Memory B cell (primary cell): ENCODE results near the gene HS3ST2.
"Not testable (repeated sequence)": the region's sequence is repeated elsewhere in the genome, so short reads cannot be mapped to it uniquely, and the experiment has no call there.

Source experiments
- ATAC-seq: fragments of 150-1000 bp; cut with Tn5 transposase; 2 replicates; pipeline ENCODE4 v1.10.0; 2021; ENCODE audit warnings: low read depth, mild to moderate bottlenecking, moderate library complexity
- DNase-seq, 2 donors: peaks; one replicate each; pipeline ENCODE4 v3.0.0; 2022; ENCODE audit warnings: low spot score in 2 of 2
- H3K27ac Mint-ChIP-seq: one replicate; pipeline ENCODE4 v1.8.0; 2022; ENCODE audit warnings: mild to moderate bottlenecking, moderate library complexity, mixed read lengths
- H3K27me3 Mint-ChIP-seq: one replicate; pipeline ENCODE4 v1.8.0; 2022; ENCODE audit warnings: mixed read lengths
- H3K36me3 Mint-ChIP-seq: one replicate; pipeline ENCODE4 v1.8.0; 2022; ENCODE audit warnings: mild to moderate bottlenecking, mixed read lengths
- H3K4me1 Mint-ChIP-seq: one replicate; pipeline ENCODE4 v1.8.0; 2022; ENCODE audit warnings: mixed read lengths
- H3K4me3 Mint-ChIP-seq: one replicate; pipeline ENCODE4 v1.8.0; 2022; ENCODE audit warnings: mild to moderate bottlenecking, moderate library complexity, mixed read lengths
- H3K9me3 Mint-ChIP-seq: one replicate; pipeline ENCODE4 v1.8.0; 2022; ENCODE audit warnings: mixed read lengths

HS3ST2 gene

DNA sequence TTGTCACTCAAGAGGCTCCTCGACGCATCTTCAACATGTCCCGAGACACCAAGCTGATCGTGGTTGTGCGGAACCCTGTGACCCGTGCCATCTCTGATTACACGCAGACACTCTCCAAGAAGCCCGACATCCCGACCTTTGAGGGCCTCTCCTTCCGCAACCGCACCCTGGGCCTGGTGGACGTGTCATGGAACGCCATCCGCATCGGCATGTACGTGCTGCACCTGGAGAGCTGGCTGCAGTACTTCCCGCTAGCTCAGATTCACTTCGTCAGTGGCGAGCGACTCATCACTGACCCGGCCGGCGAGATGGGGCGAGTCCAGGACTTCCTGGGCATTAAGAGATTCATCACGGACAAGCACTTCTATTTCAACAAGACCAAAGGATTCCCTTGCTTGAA, 101.0 kb downstream of the HS3ST2 start:
- DNase-seq (no peak), ATAC-seq (no peak)
- Mint-ChIP-seq H3K36me3 (peaks cover 2% of the 10 kb centered on the region), H3K4me1 (no peaks in the 10 kb centered on the region), H3K4me3 (no peak overlapping the region), H3K27me3 (peaks cover 5% of the 10 kb centered on the region), H3K9me3 (no peaks in the 10 kb centered on the region), H3K27ac (no peak overlapping the region)

DNA sequence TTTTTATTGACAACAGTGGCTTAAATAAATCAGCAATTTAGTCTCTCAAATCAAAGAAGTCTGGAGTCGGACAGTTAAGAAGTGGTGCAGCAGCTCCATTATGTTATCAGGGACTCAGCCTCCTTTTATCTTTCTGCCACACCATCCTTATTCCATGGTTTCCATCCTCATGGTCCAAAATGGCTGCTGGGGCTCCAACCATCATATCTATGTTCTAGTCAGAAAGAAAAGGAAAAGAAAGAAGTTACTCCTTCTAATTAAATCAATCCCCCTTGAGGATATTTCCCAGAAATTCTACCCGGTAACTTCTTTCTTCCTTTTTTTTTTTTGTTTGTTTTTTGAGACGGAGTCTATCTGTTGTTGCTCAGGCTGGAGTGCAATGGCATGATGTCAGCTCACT, 109.5 kb downstream of the HS3ST2 start:
- Mint-ChIP-seq H3K27ac (no peak overlapping the region), H3K9me3 (no peaks in the 10 kb centered on the region), H3K4me3 (no peak overlapping the region), H3K4me1 (peaks cover 5% of the 10 kb centered on the region), H3K36me3 (no peaks in the 10 kb centered on the region), H3K27me3 (peaks cover 2% of the 10 kb centered on the region)
- DNase-seq (no peak), ATAC-seq (no peak)

GRCh38 chr16:22924492-22924891, 110.5 kb downstream of the HS3ST2 start:
- Mint-ChIP-seq H3K4me1 (peaks cover 5% of the 10 kb centered on the region), H3K27me3 (peaks cover 2% of the 10 kb centered on the region), H3K27ac (no peak overlapping the region), H3K9me3 (no peaks in the 10 kb centered on the region), H3K36me3 (no peaks in the 10 kb centered on the region), H3K4me3 (no peak overlapping the region)
- DNase-seq: no peak
- no peak for ATAC-seq

GRCh38 chr16:22926105-22926751, 112.3 kb downstream of the HS3ST2 start:
- no peaks in the 10 kb centered on the region for H3K9me3 Mint-ChIP-seq
- H3K36me3 Mint-ChIP-seq: no peaks in the 10 kb centered on the region
- DNase-seq (no peak), ATAC-seq (no peak)
- H3K4me3 Mint-ChIP-seq: no peak overlapping the region
- H3K27ac Mint-ChIP-seq: no peak overlapping the region
- H3K4me1 Mint-ChIP-seq: peaks cover 5% of the 10 kb centered on the region
- peaks cover 2% of the 10 kb centered on the region for H3K27me3 Mint-ChIP-seq

- no peak overlapping the region for H3K27ac Mint-ChIP-seq
- ATAC-seq (no peak), DNase-seq (no peak)
- no peak overlapping the region for H3K4me3 Mint-ChIP-seq
- H3K36me3 Mint-ChIP-seq: no peaks in the 10 kb centered on the region
- H3K4me1 Mint-ChIP-seq: peaks cover 8% of the 10 kb centered on the region
- no peaks in the 10 kb centered on the region for H3K9me3 Mint-ChIP-seq
- H3K27me3 Mint-ChIP-seq: peaks cover 2% of the 10 kb centered on the region
These were observed 113.3 kb downstream of the HS3ST2 start for GRCh38 chr16:22927306-22927705.

GRCh38 chr16:22928882-22929435, 115.0 kb downstream of the HS3ST2 start:
- Mint-ChIP-seq H3K4me1 (peaks cover 17% of the 10 kb centered on the region), H3K36me3 (no peaks in the 10 kb centered on the region), H3K27ac (no peak overlapping the region), H3K4me3 (no peak overlapping the region), H3K9me3 (no peaks in the 10 kb centered on the region), H3K27me3 (peaks cover 2% of the 10 kb centered on the region)
- ATAC-seq (no peak), DNase-seq (no peak)

GRCh38 chr16:22929461-22929860, 115.5 kb downstream of the HS3ST2 start:
- no peaks in the 10 kb centered on the region for H3K36me3 Mint-ChIP-seq
- peaks cover 2% of the 10 kb centered on the region for H3K27me3 Mint-ChIP-seq
- ATAC-seq (no peak), DNase-seq (no peak)
- H3K27ac Mint-ChIP-seq: no peak overlapping the region
- H3K4me1 Mint-ChIP-seq: peaks cover 15% of the 10 kb centered on the region
- no peaks in the 10 kb centered on the region for H3K9me3 Mint-ChIP-seq
- no peak overlapping the region for H3K4me3 Mint-ChIP-seq

DNA sequence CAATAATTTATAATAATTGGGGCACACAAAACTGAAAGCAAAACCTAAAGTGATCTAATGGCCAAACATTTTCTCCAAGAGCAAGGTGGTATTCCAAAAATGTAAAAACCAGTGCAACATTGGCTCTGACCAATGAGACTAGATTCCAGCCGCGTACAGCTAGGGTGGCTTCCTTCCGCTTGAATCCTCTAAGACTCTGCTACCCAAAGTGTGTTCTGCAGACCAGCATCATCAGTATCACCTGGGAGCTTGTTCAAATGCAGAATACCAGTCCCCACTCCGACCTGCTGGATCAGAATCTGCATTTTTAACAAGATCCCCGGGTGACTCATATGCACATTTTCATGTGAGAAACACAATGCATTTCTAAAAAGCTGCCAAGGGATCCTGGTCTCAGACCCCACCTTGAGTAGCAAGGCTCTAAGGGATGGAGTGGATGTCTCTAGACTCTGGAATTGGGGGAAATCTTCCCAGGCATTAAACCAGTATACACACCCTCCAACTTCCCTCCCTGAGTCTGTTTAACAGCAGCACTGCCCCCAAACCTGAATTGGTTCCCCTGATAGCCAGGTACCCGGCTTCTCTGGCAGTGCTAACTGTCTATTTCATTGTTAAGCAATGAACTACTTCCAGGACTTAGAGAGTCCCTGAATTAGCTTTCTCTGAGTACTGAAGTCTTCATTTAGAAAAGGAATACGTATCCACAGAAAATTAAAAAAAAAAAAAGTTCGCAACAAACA, 118.2 kb downstream of the HS3ST2 start:
- no peak overlapping the region for H3K27ac Mint-ChIP-seq
- no peaks in the 10 kb centered on the region for H3K36me3 Mint-ChIP-seq
- ATAC-seq: no peak

DNA sequence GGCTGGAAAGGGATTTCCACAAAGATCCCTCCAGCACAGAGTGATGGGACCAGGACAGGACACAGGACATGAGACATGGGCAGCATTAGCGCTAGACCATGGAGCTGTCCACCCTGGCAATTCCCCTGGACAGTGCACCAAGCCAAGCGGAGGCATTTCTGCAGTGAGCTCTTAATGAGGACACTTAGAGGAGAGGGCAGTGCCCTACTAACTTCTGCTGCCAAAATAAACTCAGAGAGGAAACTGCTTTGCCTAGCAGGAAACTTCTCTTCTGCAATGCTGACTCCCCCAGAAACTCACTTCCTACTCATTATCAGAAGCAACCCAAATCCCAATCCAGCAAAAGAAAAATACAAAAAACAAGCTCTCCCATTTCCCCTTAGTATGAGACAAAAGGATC, 119.2 kb downstream of the HS3ST2 start:
- no peaks in the 10 kb centered on the region for H3K9me3 Mint-ChIP-seq
- H3K27me3 Mint-ChIP-seq: no peaks in the 10 kb centered on the region
- peak overlapping the region; percentile 56 for H3K4me3 Mint-ChIP-seq
- peaks cover 29% of the 10 kb centered on the region for H3K4me1 Mint-ChIP-seq
- H3K27ac Mint-ChIP-seq: no peak overlapping the region
- DNase-seq: no peak
- peak; percentile 56 for ATAC-seq
- no peaks in the 10 kb centered on the region for H3K36me3 Mint-ChIP-seq

More for the DNA sequence above, 118.2 kb downstream of the HS3ST2 start:
- no peak for DNase-seq
- H3K9me3 Mint-ChIP-seq: no peaks in the 10 kb centered on the region
- H3K4me1 Mint-ChIP-seq: peaks cover 29% of the 10 kb centered on the region
- H3K27me3 Mint-ChIP-seq: peaks cover 2% of the 10 kb centered on the region
- no peak overlapping the region for H3K4me3 Mint-ChIP-seq

DNA sequence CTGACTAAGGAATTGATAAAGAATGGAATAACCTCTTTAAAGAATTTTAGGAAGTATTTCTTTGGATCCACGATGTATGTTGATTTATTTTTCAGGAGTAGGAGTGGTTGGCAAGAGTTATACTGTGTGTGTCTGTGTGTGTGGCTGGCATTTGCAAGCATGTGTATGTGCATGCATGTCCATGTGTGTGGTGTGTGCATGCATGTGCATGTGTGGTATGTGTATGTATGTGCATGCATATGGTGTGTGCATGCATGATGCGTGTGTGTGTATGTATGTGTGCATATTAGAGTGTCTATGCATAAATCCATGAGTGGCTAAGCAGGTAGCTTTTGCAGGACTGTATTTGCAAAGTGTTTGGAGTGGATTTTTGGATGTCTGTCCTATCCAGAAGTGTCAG, 120.8 kb downstream of the HS3ST2 start:
- Mint-ChIP-seq H3K4me1 (peaks cover 39% of the 10 kb centered on the region), H3K27ac (no peak overlapping the region), H3K27me3 (peaks cover 2% of the 10 kb centered on the region), H3K9me3 (no peaks in the 10 kb centered on the region), H3K4me3 (no peak overlapping the region), H3K36me3 (no peaks in the 10 kb centered on the region)
- no peak for ATAC-seq
- no peak for DNase-seq

GRCh38 chr16:22937169-22937568, 123.2 kb downstream of the HS3ST2 start:
- Mint-ChIP-seq H3K36me3 (no peaks in the 10 kb centered on the region), H3K27ac (no peak overlapping the region), H3K9me3 (no peaks in the 10 kb centered on the region), H3K27me3 (peaks cover 2% of the 10 kb centered on the region), H3K4me1 (peaks cover 42% of the 10 kb centered on the region), H3K4me3 (no peak overlapping the region)
- ATAC-seq (no peak), DNase-seq (no peak)

GRCh38 chr16:22938647-22939046, 124.7 kb downstream of the HS3ST2 start:
- Mint-ChIP-seq H3K36me3 (no peaks in the 10 kb centered on the region), H3K27ac (no peak overlapping the region), H3K27me3 (peaks cover 2% of the 10 kb centered on the region), H3K4me3 (no peak overlapping the region), H3K4me1 (peaks cover 32% of the 10 kb centered on the region), H3K9me3 (no peaks in the 10 kb centered on the region)
- no peak for DNase-seq
- ATAC-seq: no peak

GRCh38 chr16:22939744-22940363, 125.9 kb downstream of the HS3ST2 start:
- not testable (repeated sequence) for H3K27ac Mint-ChIP-seq, H3K36me3 Mint-ChIP-seq, H3K27me3 Mint-ChIP-seq, H3K9me3 Mint-ChIP-seq, DNase-seq, H3K4me3 Mint-ChIP-seq, ATAC-seq
- H3K4me1 Mint-ChIP-seq: peaks cover 26% of the 10 kb centered on the region

- ATAC-seq (no peak), DNase-seq (no peak)
- no peak overlapping the region for H3K4me3 Mint-ChIP-seq
- H3K4me1 Mint-ChIP-seq: peaks cover 18% of the 10 kb centered on the region
- H3K27me3 Mint-ChIP-seq: peaks cover 2% of the 10 kb centered on the region
- H3K27ac Mint-ChIP-seq: no peak overlapping the region
- H3K9me3 Mint-ChIP-seq: no peaks in the 10 kb centered on the region
- H3K36me3 Mint-ChIP-seq: no peaks in the 10 kb centered on the region
These were observed 128.1 kb downstream of the HS3ST2 start for GRCh38 chr16:22941970-22942501.
